Measurements from ENCODE around the gene EFNA2. TPM values are rescaled to one million over a fixed set of nuclear protein-coding genes. Genes with fewer than 3 reads are reported as not detected.
"Not testable (repeated sequence)": the region's sequence is repeated elsewhere in the genome, so short reads cannot be mapped to it uniquely, and the experiment has no call there.

EFNA2 gene
- total RNA-seq, 4 donors from 2014 or later: not detected

- no peak for ATAC-seq (ENCODE audit: low FRiP score)
- TF ChIP-seq CTCF (IDR thresholded peaks at IDR 0.05): no peak
- no peak for DNase-seq (ENCODE audit: low spot score)
These were observed 40.0 kb upstream of the EFNA2 start for GRCh38 chr19:1245494-1246264.

- ATAC-seq (ENCODE audit: low FRiP score); DNase-seq (ENCODE audit: low spot score): not testable (repeated sequence)
These were observed 39.2 kb upstream of the EFNA2 start for GRCh38 chr19:1246265-1247087.

GRCh38 chr19:1247748-1248138, 37.9 kb upstream of the EFNA2 start:
- no peak for DNase-seq (ENCODE audit: low spot score)
- no peak for TF ChIP-seq CTCF (IDR thresholded peaks at IDR 0.05)
- ATAC-seq (ENCODE audit: low FRiP score): no peak

GRCh38 chr19:1248139-1248785, 37.4 kb upstream of the EFNA2 start, which contains the start of gene MIDN:
TSS of gene MIDN (plus strand) at chr19:1248583. CDS start at chr19:1250297, 1,714 bp downstream.
- ATAC-seq (ENCODE audit: low FRiP score) (peak; percentile 35), DNase-seq (ENCODE audit: low spot score) (no peak)

GRCh38 chr19:1248786-1249297, 36.8 kb upstream of the EFNA2 start:
- peak in 2 of 3 donors; percentile 88 to 92 for TF ChIP-seq CTCF (IDR thresholded peaks at IDR 0.05)
- DNase-seq (ENCODE audit: low spot score) (no peak), ATAC-seq (ENCODE audit: low FRiP score) (peak; percentile 13)

More at GRCh38 chr19:1248139-1248785, 37.4 kb upstream of the EFNA2 start, which contains the start of gene MIDN:
- TF ChIP-seq CTCF (IDR thresholded peaks at IDR 0.05): no peak

GRCh38 chr19:1249298-1249989, 36.2 kb upstream of the EFNA2 start:
- ATAC-seq (ENCODE audit: low FRiP score): peak; percentile 29
- no peak for DNase-seq (ENCODE audit: low spot score)
- no peak for TF ChIP-seq CTCF (IDR thresholded peaks at IDR 0.05)
